ENCODE data around the gene TRPC4. TPM values are rescaled to one million over a fixed set of nuclear protein-coding genes. Genes with fewer than 3 reads are reported as not detected.

Gene TRPC4
- total RNA-seq, 1 donor from 2014 or later: 6.1 TPM

GRCh38 chr13:37686501-37686900 is 183.1 kb downstream of the TRPC4 start:
- no peak for DNase-seq (ENCODE audit: extremely low spot score, unreplicated experiment)
- Mint-ChIP-seq H3K27me3 (no peaks in the 10 kb centered on the region), H3K4me1 (ENCODE audit: unreplicated experiment) (peaks cover 10% of the 10 kb centered on the region), H3K36me3 (peaks cover 3% of the 10 kb centered on the region), H3K9me3 (no peaks in the 10 kb centered on the region), H3K4me3 (no peak overlapping the region), H3K27ac (no peak overlapping the region)
- TF ChIP-seq CTCF (conservative IDR thresholded peaks at IDR 0.05): no peak

GRCh38 chr13:37685206-37685605 is 184.4 kb downstream of the TRPC4 start:
- peaks cover 3% of the 10 kb centered on the region for H3K36me3 Mint-ChIP-seq
- H3K27me3 Mint-ChIP-seq: no peaks in the 10 kb centered on the region
- no peak for DNase-seq (ENCODE audit: extremely low spot score, unreplicated experiment)
- H3K9me3 Mint-ChIP-seq: no peaks in the 10 kb centered on the region
- TF ChIP-seq CTCF (conservative IDR thresholded peaks at IDR 0.05): no peak
- H3K4me1 Mint-ChIP-seq (ENCODE audit: unreplicated experiment): peaks cover 23% of the 10 kb centered on the region
- H3K4me3 Mint-ChIP-seq: no peak overlapping the region
- H3K27ac Mint-ChIP-seq: no peak overlapping the region

GRCh38 chr13:37682496-37682895 is 187.1 kb downstream of the TRPC4 start:
- peaks cover 27% of the 10 kb centered on the region for H3K4me1 Mint-ChIP-seq (ENCODE audit: unreplicated experiment)
- no peak overlapping the region for H3K4me3 Mint-ChIP-seq
- no peak for DNase-seq (ENCODE audit: extremely low spot score, unreplicated experiment)
- H3K27ac Mint-ChIP-seq: no peak overlapping the region
- no peaks in the 10 kb centered on the region for H3K27me3 Mint-ChIP-seq
- no peak for TF ChIP-seq CTCF (conservative IDR thresholded peaks at IDR 0.05)
- no peaks in the 10 kb centered on the region for H3K36me3 Mint-ChIP-seq
- H3K9me3 Mint-ChIP-seq: no peaks in the 10 kb centered on the region

- Mint-ChIP-seq H3K9me3 (no peaks in the 10 kb centered on the region), H3K27ac (no peak overlapping the region), H3K4me3 (no peak overlapping the region)
These were observed 188.1 kb downstream of the TRPC4 start for GRCh38 chr13:37681281-37682032.

GRCh38 chr13:37680137-37680536 is 189.4 kb downstream of the TRPC4 start:
- H3K36me3 Mint-ChIP-seq: no peaks in the 10 kb centered on the region
- no peak overlapping the region for H3K27ac Mint-ChIP-seq
- DNase-seq (ENCODE audit: extremely low spot score, unreplicated experiment): no peak
- no peak overlapping the region for H3K4me3 Mint-ChIP-seq
- no peaks in the 10 kb centered on the region for H3K27me3 Mint-ChIP-seq
- peaks cover 27% of the 10 kb centered on the region for H3K4me1 Mint-ChIP-seq (ENCODE audit: unreplicated experiment)
- H3K9me3 Mint-ChIP-seq: no peaks in the 10 kb centered on the region
- TF ChIP-seq CTCF (conservative IDR thresholded peaks at IDR 0.05): no peak

More at GRCh38 chr13:37681281-37682032, 188.1 kb downstream of the TRPC4 start:
- Mint-ChIP-seq H3K27me3 (no peaks in the 10 kb centered on the region), H3K36me3 (no peaks in the 10 kb centered on the region), H3K4me1 (ENCODE audit: unreplicated experiment) (peaks cover 27% of the 10 kb centered on the region)
- DNase-seq (ENCODE audit: extremely low spot score, unreplicated experiment): no peak
- TF ChIP-seq CTCF (conservative IDR thresholded peaks at IDR 0.05): no peak

All from type B pancreatic cell (in vitro differentiated cells).